Left renal cortex interstitium (tissue), 4 donors: ENCODE measurements around the gene NOTO. TPM values are rescaled to one million over a fixed set of nuclear protein-coding genes. Genes with fewer than 3 reads are reported as not detected.

Experiments
- DNase-seq, 4 donors: peaks; one replicate each; pipeline ENCODE4 v3.0.0-alpha.2; 2013; ENCODE audit warnings: low read depth in 4 of 4, low spot score in 2 of 4, missing footprints in 1 of 4
- polyA plus RNA-seq, 4 donors: library from polyadenylated mRNA; unstranded; fragments of 120-200 nt; gene quantifications; one replicate each; pipeline ENCODE4 v1.2.1, GENCODE V29; 2013; ENCODE audit not compliant: insufficient read length in 4 of 4

NOTO gene
- polyA plus RNA-seq, 4 donors = 0.06 to 0.17 TPM; not detected in 2

DNA sequence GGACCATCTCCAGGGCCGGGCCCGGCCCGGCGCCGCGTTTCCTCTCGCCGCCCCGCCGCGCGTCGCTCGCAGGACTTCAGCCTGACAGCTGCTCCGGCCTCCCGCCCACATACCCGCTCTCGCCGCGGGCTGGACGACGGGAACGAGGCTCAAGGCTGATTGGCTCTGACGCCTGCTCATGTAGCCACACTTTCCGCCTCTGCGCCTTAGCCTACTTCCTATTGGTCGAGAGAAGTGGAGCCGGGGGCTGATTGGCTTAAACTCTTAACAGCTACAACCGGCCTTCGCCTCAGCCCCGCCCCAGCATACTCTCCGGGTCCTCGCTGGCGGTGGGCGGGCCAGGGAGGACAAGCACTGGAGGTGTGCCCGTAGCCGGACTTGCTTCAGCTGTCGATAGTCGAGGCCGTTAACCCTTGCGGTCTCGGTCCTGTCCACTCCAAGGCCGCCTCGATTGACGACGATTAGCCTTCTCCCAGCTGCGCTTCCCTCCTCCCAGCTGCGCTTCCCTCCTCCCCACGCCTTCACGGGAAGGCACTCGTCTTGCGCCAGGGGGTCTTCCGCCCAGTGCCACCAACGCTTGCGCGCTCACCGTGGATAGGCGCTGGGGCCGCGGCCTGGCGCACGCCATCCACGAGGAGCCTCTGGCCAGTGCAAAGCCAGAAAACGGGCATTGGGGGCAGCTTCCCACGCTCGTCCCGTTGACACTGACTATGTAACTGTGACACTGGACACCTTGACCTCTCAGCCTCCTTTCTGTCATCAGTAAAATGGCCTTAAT is 31.0 kb downstream of the NOTO start, which contains the start of gene PRADC1:
PRADC1 (minus strand) TSS at position 86 of the 778 bp plus-strand sequence; CDS start at position 7, 79 bp downstream.
- DNase-seq = peak; percentile 95 to 100 (median 98)

DNA sequence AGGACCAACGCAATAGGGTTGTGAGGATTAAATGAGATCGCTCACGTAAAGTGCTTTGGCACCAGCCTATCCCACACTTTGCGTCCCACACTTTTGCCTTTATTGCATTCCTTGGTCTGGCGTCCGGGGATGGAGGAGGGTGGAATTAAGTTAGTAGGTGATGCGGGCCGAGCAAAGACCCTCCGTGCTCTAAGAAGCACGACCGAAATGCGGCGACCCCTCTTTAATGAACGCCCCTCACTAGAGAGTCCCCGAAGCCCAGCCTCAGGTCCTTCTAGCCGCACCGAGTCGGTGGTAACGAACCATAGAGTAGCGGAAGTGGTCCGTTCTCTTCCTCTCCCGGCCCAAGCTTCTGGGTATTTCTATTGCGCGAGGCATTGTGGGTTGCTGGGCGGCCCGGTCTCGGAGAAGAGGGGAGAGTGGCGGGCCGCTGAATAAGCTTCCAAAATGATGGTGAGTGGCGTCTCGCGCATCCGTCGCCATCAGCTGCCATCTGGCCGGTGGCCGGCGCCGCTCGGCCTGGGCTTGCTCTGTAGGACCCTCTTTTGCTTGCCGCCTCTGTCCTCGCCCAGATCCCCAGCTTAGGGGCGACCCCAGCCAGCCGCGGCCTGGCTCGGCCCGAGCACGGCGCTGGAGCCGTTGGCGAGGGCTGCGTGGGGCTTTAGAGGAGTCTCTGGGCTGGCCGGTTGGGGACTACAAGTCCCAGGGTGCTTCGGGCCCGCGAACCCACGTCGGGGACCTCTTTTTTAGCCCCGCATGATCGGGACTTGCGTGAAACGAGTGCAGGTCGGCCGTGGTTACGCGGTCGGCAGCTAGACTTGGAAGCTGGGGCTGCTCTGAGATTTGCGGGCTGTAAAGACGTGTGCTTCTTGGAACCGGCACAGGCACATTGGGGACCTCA is 31.8 kb downstream of the NOTO start, which contains the start of gene CCT7:
CCT7 (plus strand) TSS at position 377 of the 901 bp plus-strand sequence; CDS start at position 448, 71 bp downstream.
- DNase-seq = peak; percentile 74 to 89 (median 83)

DNA sequence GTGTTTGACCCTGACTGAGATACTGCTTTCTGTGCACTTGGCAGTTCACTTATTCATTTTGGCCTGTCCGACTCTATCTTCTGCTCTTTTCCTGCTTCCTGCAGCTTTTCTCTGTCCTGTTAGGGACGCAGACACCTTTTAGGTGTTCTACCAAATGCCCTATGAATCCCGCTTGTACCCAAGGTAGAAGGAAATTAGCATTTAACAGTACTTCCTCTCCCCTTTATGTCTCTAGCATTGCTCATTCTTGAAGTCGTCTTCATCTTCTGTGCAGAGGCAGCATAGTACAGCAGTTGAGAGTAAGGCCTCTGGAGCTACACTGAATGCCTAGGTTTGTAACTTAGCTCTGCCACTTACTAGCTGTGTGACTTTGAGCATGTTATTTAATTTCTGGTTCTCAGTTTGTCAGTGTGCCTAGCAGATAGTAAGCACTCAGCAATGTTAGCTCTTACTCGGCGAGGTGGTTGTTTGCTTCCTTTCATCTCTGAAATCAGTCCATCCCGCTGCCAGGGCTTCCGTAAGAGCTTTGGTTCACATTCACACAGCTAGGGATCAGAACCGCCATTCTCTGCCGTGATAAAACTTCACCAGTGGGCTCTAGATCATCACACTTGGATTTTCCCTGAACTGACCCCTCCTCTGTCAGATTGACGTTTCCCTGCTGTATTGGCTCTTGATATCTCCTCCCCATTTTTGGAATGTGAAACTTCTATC is 33.1 kb downstream of the NOTO start:
- no peak for DNase-seq

- DNase-seq = no peak
Observed at GRCh38 chr2:73237168-73237567, 34.8 kb downstream of the NOTO start.

- DNase-seq = no peak
Observed at GRCh38 chr2:73238149-73238548, 35.8 kb downstream of the NOTO start.

GRCh38 chr2:73238976-73239375 is 36.6 kb downstream of the NOTO start:
- no peak for DNase-seq

DNA sequence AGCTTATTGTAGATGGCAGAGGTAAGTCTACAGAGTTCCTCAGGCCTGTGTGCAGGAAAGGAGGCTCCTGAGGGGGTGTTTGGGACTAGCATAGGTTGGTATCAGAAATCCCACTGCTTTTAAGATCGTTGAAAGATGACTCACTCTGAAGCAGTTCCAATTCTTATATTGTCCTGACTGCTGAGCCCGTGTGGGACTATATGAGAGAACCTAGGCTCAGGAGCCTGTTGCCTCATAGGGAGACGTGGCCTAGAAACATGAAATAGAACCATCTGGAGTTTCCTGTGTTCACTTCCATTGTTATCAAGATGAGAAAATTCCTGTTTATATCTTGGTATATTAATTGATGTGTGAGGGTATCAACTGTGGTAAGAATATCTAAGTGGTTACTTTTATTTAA is 37.4 kb downstream of the NOTO start:
- DNase-seq = no peak

DNA sequence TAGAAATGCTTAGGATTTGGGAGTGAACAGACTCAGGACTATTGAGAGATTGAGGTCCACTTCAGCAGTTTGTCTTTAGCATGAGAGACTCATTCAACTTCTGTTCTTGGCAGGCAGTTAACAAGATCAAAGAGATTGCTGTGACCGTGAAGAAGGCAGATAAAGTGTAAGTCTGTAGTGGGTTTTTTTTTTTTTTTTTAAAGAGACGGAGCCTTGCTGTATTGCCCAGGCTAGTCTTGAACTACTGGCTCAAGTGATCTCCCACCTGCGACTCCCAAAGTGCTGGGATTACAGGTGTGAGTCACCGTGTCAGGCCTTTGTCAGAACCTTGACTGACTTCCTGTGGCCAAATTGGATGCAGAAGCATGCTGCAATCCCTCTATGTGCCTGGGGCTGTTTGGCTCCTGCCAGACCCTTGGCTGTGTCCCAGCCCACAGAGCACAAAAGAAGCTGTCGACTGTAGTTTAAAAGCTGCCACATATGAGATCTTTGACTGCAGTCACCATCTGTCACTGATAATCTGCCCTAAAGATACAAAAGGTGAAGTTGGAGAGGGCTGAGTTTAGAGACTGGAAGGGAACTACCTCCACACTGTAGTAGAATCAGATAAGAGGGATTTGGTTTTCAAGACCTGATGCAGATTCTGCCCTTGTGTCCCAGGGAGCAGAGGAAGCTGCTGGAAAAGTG is 41.7 kb downstream of the NOTO start:
- no peak for DNase-seq

GRCh38 chr2:73244580-73244979 is 42.2 kb downstream of the NOTO start:
- DNase-seq = no peak

GRCh38 chr2:73246850-73247249 is 44.5 kb downstream of the NOTO start:
- DNase-seq = no peak

DNA sequence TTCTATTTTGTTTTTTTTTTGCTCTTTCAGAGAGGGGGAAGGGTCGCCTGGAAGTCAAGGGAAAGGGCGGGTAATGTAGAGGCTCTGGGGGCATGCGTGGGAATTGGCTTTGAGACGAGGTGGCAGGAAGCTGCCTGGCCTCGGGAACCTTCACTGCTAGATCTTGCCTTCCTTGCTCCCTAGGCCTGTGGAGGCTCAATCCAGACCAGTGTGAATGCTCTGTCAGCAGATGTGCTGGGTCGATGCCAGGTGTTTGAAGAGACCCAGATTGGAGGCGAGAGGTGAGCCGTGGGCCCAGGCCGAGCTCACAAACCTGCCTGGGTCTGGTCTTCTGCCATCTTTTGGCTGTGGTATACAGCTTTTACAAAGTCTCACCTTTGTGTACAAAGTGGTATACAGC is 47.3 kb downstream of the NOTO start:
- DNase-seq = no peak

- DNase-seq = no peak
Observed at GRCh38 chr2:73250872-73251846, 48.8 kb downstream of the NOTO start.

DNA sequence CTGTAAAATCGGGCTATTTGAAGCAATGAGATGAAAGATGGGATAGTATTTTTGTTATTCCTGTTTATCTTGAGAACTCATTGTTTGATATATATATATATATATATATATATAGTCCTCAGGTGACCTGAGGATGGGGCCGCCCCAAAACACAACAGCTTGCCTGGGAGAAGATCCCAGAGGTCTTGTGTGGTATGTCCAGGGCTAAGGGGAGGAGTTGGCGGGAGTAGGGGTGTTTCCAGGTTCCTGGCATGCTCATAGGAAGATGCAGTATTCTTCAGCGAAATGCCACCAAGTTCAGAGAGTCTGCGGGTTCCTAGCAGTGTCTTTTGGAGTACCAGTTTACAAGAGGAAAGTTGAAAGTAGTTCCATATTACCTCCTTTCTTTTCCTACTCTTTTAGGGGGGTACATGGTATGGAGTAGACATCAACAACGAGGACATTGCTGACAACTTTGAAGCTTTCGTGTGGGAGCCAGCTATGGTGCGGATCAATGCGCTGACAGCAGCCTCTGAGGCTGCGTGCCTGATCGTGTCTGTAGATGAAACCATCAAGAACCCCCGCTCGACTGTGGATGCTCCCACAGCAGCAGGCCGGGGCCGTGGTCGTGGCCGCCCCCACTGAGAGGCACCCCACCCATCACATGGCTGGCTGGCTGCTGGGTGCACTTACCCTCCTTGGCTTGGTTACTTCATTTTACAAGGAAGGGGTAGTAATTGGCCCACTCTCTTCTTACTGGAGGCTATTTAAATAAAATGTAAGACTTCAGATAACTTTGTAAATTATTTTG is 50.1 kb downstream of the NOTO start:
- DNase-seq = no peak

DNA sequence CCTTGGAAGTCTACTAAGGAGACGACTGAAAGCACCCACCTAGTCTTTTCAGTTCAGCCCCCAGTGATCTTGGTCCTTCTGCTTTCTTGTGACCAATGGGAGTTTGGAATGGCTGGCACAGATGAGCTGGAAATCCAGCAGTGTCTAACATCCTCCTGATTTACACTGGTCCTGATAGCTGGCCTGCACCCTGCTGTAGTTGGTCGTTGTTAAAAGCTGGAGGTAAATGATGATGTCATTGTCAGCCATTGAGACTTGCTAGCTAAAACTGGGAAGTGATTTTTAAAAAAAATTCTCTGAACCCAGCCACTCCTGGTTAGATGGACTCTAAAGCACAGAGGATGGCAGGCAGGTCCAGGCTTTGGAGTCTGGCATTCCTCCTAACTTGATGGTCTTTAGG is 51.0 kb downstream of the NOTO start:
- DNase-seq = no peak

DNA sequence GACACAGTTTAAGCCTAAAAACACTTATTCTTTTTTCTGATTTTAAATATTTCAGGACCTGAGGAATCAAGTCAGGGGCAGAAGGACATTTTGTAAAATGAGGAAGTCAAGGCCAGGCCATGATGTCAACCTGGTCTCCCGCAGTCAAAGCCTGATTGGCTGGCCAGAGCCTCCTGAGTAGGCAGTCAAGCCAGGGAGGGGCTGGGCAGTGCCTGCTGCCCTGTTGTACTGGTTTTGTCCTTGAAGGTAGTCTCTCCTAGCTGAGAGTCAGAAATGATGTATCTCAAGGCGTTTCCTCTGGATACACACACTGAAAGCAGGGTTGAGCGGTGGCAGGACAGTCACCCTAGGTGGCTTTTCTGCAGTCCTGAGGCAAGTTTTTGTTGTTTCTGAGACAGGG is 51.5 kb downstream of the NOTO start:
- no peak for DNase-seq

GRCh38 chr2:73254343-73255006 is 52.1 kb downstream of the NOTO start:
- DNase-seq = no peak

- no peak for DNase-seq
Observed at GRCh38 chr2:73255007-73255644, 52.8 kb downstream of the NOTO start.
